SU-DHL-6 (cell line): ENCODE data around the gene SUSD2.
A peak's percentile ranks its signal among the peaks of the same experiment; 100 is the strongest.

ENCODE experiments used
- CTCF ChIP-seq: fragments of 200-600 bp; sonication (generic); IDR thresholded peaks from one replicate; pipeline ENCODE4 v1.5.1; 2017; ENCODE audit warnings: antibody characterized with exemption, mild to moderate bottlenecking, low read length, moderate library complexity; ENCODE audit not compliant: insufficient read depth, poor library complexity, severe bottlenecking
- EZH2phosphoT487 ChIP-seq: fragments of 200-600 bp; sonication (generic), shearing (Covaris generic); conservative IDR thresholded peaks from 2 replicates; pipeline ENCODE4 v1.6.1; 2018; ENCODE audit warnings: mild to moderate bottlenecking, antibody characterized with exemption, low read length, moderate library complexity, mixed read lengths

DNA sequence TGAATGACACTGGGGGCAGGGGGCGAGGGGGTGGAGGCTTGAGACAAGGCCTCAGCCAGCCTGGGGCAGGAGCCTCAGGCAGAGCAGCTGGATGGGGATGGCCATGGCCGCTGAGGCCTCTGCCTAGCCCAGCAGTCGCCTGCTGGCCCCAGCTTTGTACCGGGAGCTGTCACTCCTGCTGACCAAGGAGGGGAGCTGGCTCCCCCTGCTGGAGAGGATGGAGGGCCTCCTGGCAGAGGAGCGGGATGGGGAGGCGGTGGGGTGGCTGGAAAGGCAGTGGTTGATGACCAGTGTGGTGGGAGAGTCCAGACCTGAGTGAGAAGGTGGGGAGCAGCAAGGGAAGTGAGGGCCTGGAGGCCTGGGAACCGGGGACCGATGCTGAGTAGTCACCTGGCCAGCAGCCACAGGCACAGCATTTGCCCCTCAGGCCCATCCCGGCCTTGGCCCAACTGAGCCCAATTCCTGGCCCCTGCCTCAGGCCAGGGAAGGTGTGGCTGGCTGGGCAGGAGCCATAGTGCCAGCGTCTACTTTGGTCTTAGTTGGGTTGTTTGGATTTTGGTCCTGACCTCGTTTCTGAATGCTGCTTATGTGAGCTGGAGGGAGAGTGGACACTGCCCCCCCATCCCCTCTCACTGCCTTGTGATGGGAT lies 6.0 kb upstream of the SUSD2 start:
- TF ChIP-seq CTCF, result peak; percentile 70
- no peak for TF ChIP-seq EZH2phosphoT487
